HG02623 (cell line): Measurements from ENCODE around the gene PARP16.
"Not testable (repeated sequence)": the region's sequence is repeated elsewhere in the genome, so short reads cannot be mapped to it uniquely, and the experiment has no call there.

Experiments
- ATAC-seq: cut with Tn5 transposase; IDR thresholded peaks from one replicate; pipeline ENCODE4 v1.9.1; 2021; ENCODE audit warnings: moderate library complexity; ENCODE audit not compliant: unreplicated experiment

The PARP16 gene

GRCh38 chr15:65245096-65245856 lies 41.4 kb downstream of the PARP16 start:
- no peak for ATAC-seq

- no peak for ATAC-seq
Measured at GRCh38 chr15:65244638-65245037, 42.0 kb downstream of the PARP16 start.

- ATAC-seq = not testable (repeated sequence)
Measured at GRCh38 chr15:65236443-65236842, 50.2 kb downstream of the PARP16 start.

GRCh38 chr15:65233696-65234095 lies 53.0 kb downstream of the PARP16 start:
- ATAC-seq = no peak

- no peak for ATAC-seq
Measured at GRCh38 chr15:65232520-65232919, 54.2 kb downstream of the PARP16 start.

- no peak for ATAC-seq
Measured at GRCh38 chr15:65231306-65231705, 55.4 kb downstream of the PARP16 start.

- not testable (repeated sequence) for ATAC-seq
Measured at GRCh38 chr15:65226901-65227300, 59.8 kb downstream of the PARP16 start.

- no peak for ATAC-seq
Measured at GRCh38 chr15:65226221-65226620, 60.5 kb downstream of the PARP16 start.

- ATAC-seq = no peak
Measured at GRCh38 chr15:65223996-65224395, 62.7 kb downstream of the PARP16 start.

GRCh38 chr15:65222891-65223290 lies 63.8 kb downstream of the PARP16 start:
- ATAC-seq = no peak

GRCh38 chr15:65221697-65222096 lies 65.0 kb downstream of the PARP16 start:
- no peak for ATAC-seq

- no peak for ATAC-seq
Measured at GRCh38 chr15:65219137-65219536, 67.5 kb downstream of the PARP16 start.

- no peak for ATAC-seq
Measured at GRCh38 chr15:65217526-65218482, 68.9 kb downstream of the PARP16 start.

- ATAC-seq = no peak
Measured at GRCh38 chr15:65215496-65215895, 71.2 kb downstream of the PARP16 start.

- ATAC-seq = no peak
Measured at GRCh38 chr15:65214010-65214409, 72.7 kb downstream of the PARP16 start.

GRCh38 chr15:65213241-65213640 lies 73.4 kb downstream of the PARP16 start:
- no peak for ATAC-seq

- no peak for ATAC-seq
Measured at GRCh38 chr15:65212097-65212496, 74.6 kb downstream of the PARP16 start.

- ATAC-seq = no peak
Measured at GRCh38 chr15:65211482-65211982, 75.2 kb downstream of the PARP16 start.

GRCh38 chr15:65210770-65211481 lies 75.8 kb downstream of the PARP16 start, which contains the start of gene CILP:
Gene CILP, minus strand, starts transcription at chr15:65211473. Its CDS starts 1,718 bp downstream, at chr15:65209755.
- ATAC-seq = no peak

GRCh38 chr15:65209701-65210643 lies 76.7 kb downstream of the PARP16 start:
- ATAC-seq = no peak
